Kidney capillary endothelial cell (primary cell): Measurements from ENCODE around the gene POU2F1.

Source experiments
- DNase-seq: peaks from one replicate; pipeline ENCODE4 v3.0.0-alpha.2; 2018; ENCODE audit warnings: low spot score

Gene POU2F1

GRCh38 chr1:167442854-167443565 is 222.3 kb downstream of the POU2F1 start:
- DNase-seq = no peak

- DNase-seq = no peak
These were observed 223.1 kb downstream of the POU2F1 start for GRCh38 chr1:167443757-167444156.

GRCh38 chr1:167446966-167447365 is 226.3 kb downstream of the POU2F1 start:
- no peak for DNase-seq

- no peak for DNase-seq
These were observed 226.9 kb downstream of the POU2F1 start for GRCh38 chr1:167447521-167448136.

- no peak for DNase-seq
These were observed 230.2 kb downstream of the POU2F1 start for GRCh38 chr1:167450843-167451242.

- DNase-seq = no peak
These were observed 231.8 kb downstream of the POU2F1 start for GRCh38 chr1:167452483-167452882.

GRCh38 chr1:167453123-167453522 is 232.4 kb downstream of the POU2F1 start:
- DNase-seq = no peak

- DNase-seq = no peak
These were observed 233.7 kb downstream of the POU2F1 start for GRCh38 chr1:167454304-167454893.

- DNase-seq = peak; percentile 28
These were observed 234.5 kb downstream of the POU2F1 start for GRCh38 chr1:167454894-167455785.

GRCh38 chr1:167455786-167456446 is 235.2 kb downstream of the POU2F1 start:
- peak; percentile 12 for DNase-seq

- no peak for DNase-seq
These were observed 235.8 kb downstream of the POU2F1 start for GRCh38 chr1:167456524-167456923.

- no peak for DNase-seq
These were observed 236.2 kb downstream of the POU2F1 start for GRCh38 chr1:167456926-167457325.

- no peak for DNase-seq
These were observed 237.4 kb downstream of the POU2F1 start for GRCh38 chr1:167457936-167458584.

GRCh38 chr1:167460836-167461235 is 240.2 kb downstream of the POU2F1 start:
- DNase-seq = no peak

GRCh38 chr1:167462341-167462740 is 241.7 kb downstream of the POU2F1 start:
- DNase-seq = no peak

- DNase-seq = no peak
These were observed 242.4 kb downstream of the POU2F1 start for GRCh38 chr1:167463080-167463479.

GRCh38 chr1:167463875-167464575 is 243.3 kb downstream of the POU2F1 start:
- no peak for DNase-seq

GRCh38 chr1:167465018-167465417 is 244.3 kb downstream of the POU2F1 start:
- DNase-seq = no peak

- no peak for DNase-seq
These were observed 245.1 kb downstream of the POU2F1 start for GRCh38 chr1:167465743-167466142.

- no peak for DNase-seq
These were observed 246.5 kb downstream of the POU2F1 start for GRCh38 chr1:167467126-167467710.
